KOPT-K1 (cell line): ENCODE measurements around the gene GATAD2B.

Experiments
- H3K27ac ChIP-seq: fragments of 200-600 bp; sonication (generic); 2 replicates; pipeline ENCODE4 v1.5.1; 2016; ENCODE audit warnings: antibody characterized with exemption, mild to moderate bottlenecking, low read depth, low read length; ENCODE audit not compliant: poor library complexity, severe bottlenecking
- H3K36me3 ChIP-seq: fragments of 200-600 bp; sonication (generic); 2 replicates; pipeline ENCODE4 v1.5.1; 2017; ENCODE audit warnings: antibody characterized with exemption, mild to moderate bottlenecking, low read length, moderate library complexity; ENCODE audit not compliant: insufficient read depth
- H3K9me3 ChIP-seq: fragments of 200-600 bp; sonication (generic); 2 replicates; pipeline ENCODE4 v1.5.1; 2017; ENCODE audit warnings: antibody characterized with exemption, low read length, mild to moderate bottlenecking; ENCODE audit not compliant: insufficient read depth, poor library complexity, severe bottlenecking

Gene GATAD2B

GRCh38 chr1:153941826-153942725, 19.3 kb upstream of the GATAD2B start:
- H3K36me3 ChIP-seq, result peaks cover 65% of the 10 kb centered on the region
- H3K9me3 ChIP-seq, result no peaks in the 10 kb centered on the region
- H3K27ac ChIP-seq, result no peak overlapping the region

GRCh38 chr1:153940756-153941155, 18.0 kb upstream of the GATAD2B start:
- Histone ChIP-seq H3K27ac (no peak overlapping the region), H3K36me3 (peaks cover 78% of the 10 kb centered on the region), H3K9me3 (no peaks in the 10 kb centered on the region)

- Histone ChIP-seq H3K36me3 (peaks cover 91% of the 10 kb centered on the region), H3K27ac (no peak overlapping the region)
Measured at GRCh38 chr1:153939476-153939875, 16.7 kb upstream of the GATAD2B start.

GRCh38 chr1:153938996-153939395, 16.2 kb upstream of the GATAD2B start:
- H3K9me3 ChIP-seq, result no peaks in the 10 kb centered on the region
- no peak overlapping the region for H3K27ac ChIP-seq
- peaks cover 92% of the 10 kb centered on the region for H3K36me3 ChIP-seq

More at GRCh38 chr1:153939476-153939875, 16.7 kb upstream of the GATAD2B start:
- H3K9me3 ChIP-seq, result no peaks in the 10 kb centered on the region

- no peak overlapping the region for H3K27ac ChIP-seq
- H3K9me3 ChIP-seq, result no peaks in the 10 kb centered on the region
- peaks cover 95% of the 10 kb centered on the region for H3K36me3 ChIP-seq
Measured at GRCh38 chr1:153937331-153937730, 14.6 kb upstream of the GATAD2B start.

GRCh38 chr1:153936011-153936802, 13.4 kb upstream of the GATAD2B start:
- Histone ChIP-seq H3K27ac (no peak overlapping the region), H3K9me3 (no peaks in the 10 kb centered on the region), H3K36me3 (peaks cover 90% of the 10 kb centered on the region)

GRCh38 chr1:153934746-153935145, 12.0 kb upstream of the GATAD2B start:
- H3K27ac ChIP-seq, result no peak overlapping the region
- H3K9me3 ChIP-seq, result no peaks in the 10 kb centered on the region
- peaks cover 90% of the 10 kb centered on the region for H3K36me3 ChIP-seq

- Histone ChIP-seq H3K9me3 (no peaks in the 10 kb centered on the region), H3K27ac (no peak overlapping the region), H3K36me3 (peaks cover 90% of the 10 kb centered on the region)
Measured at GRCh38 chr1:153933955-153934354, 11.2 kb upstream of the GATAD2B start.

GRCh38 chr1:153933430-153933829, 10.7 kb upstream of the GATAD2B start:
- Histone ChIP-seq H3K36me3 (peaks cover 88% of the 10 kb centered on the region), H3K9me3 (no peaks in the 10 kb centered on the region), H3K27ac (no peak overlapping the region)

- H3K9me3 ChIP-seq, result no peaks in the 10 kb centered on the region
- no peak overlapping the region for H3K27ac ChIP-seq
- peaks cover 82% of the 10 kb centered on the region for H3K36me3 ChIP-seq
Measured at GRCh38 chr1:153932156-153933131, 9.7 kb upstream of the GATAD2B start.

GRCh38 chr1:153929981-153930948, 7.5 kb upstream of the GATAD2B start:
- no peaks in the 10 kb centered on the region for H3K9me3 ChIP-seq
- peaks cover 60% of the 10 kb centered on the region for H3K36me3 ChIP-seq
- no peak overlapping the region for H3K27ac ChIP-seq

GRCh38 chr1:153929426-153929825, 6.7 kb upstream of the GATAD2B start:
- no peak overlapping the region for H3K27ac ChIP-seq

GRCh38 chr1:153928791-153929341, 6.1 kb upstream of the GATAD2B start:
- Histone ChIP-seq H3K9me3 (no peaks in the 10 kb centered on the region), H3K36me3 (peaks cover 46% of the 10 kb centered on the region), H3K27ac (no peak overlapping the region)

More at GRCh38 chr1:153929426-153929825, 6.7 kb upstream of the GATAD2B start:
- H3K9me3 ChIP-seq, result no peaks in the 10 kb centered on the region
- peaks cover 52% of the 10 kb centered on the region for H3K36me3 ChIP-seq
